GM19238 (cell line): ENCODE results near the gene AFF1.
"Not testable (repeated sequence)": the region's sequence is repeated elsewhere in the genome, so short reads cannot be mapped to it uniquely, and the experiment has no call there.

Source experiments
- DNase-seq: peaks from one replicate; pipeline ENCODE4 v3.0.0; 2011; ENCODE audit warnings: low spot score; ENCODE audit not compliant: insufficient read length

Gene AFF1

GRCh38 chr4:87079967-87080366 is 145.2 kb downstream of the AFF1 start:
- DNase-seq = no peak

DNA sequence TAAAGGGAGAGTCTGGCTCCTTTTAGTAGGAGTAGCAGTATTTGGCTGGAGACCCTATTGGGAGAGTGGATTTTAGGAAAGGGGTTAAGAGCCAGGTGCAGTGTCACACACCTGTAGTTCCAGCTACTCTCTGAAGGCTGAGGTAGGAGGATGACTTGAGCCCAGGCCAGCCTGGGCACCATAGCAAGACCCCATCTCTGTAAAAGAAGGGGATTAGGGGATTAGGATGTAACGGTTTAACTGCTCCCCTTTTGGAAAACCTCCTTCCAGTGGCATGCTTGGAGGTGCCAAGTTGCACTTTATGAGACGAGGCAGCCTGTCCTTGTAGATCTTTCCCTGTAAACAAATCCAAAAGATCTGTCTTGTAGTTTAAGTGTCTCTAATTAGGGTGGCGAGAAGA is 145.7 kb downstream of the AFF1 start:
- DNase-seq = no peak

- no peak for DNase-seq
Observed at GRCh38 chr4:87081826-87082225, 147.0 kb downstream of the AFF1 start.

DNA sequence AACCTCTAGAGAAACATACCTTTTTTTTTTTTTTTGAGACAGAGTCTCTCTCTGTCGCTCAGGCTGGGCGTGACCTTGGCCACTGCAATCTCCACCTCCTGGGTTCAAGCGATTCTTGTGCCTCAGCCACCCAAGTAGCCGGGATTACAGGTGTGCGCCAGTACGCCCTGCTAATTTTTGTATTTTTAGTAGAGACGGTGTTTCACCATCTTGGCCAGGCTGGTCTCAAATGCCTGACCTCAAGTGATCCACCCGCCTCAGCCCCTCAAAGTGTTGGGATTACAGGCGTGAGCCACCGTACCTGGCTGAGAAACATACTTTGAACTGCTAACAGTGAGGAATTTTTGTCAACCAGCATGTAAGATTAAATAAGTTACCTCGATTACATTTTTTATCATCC is 150.9 kb downstream of the AFF1 start:
- not testable (repeated sequence) for DNase-seq

GRCh38 chr4:87086143-87086805 is 151.5 kb downstream of the AFF1 start:
- no peak for DNase-seq

DNA sequence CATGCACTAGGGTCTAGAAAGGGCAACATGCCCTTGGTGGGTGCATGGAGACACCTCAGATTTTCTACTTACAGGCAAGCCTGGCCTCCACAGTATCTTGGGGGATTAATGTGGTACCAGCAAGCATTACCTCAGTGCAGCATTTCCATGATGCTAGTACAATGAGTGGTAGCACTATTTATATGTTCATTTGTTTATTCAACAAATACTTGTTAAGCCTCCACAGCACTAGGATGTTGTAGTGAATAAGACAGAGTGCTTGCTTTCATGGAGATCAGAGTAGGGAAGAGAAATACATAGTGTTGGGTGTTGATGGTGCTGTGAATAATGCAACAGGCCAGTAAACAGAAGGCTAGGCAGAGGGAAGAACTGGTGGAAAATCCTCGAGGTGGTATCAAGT is 152.2 kb downstream of the AFF1 start:
- no peak for DNase-seq

DNA sequence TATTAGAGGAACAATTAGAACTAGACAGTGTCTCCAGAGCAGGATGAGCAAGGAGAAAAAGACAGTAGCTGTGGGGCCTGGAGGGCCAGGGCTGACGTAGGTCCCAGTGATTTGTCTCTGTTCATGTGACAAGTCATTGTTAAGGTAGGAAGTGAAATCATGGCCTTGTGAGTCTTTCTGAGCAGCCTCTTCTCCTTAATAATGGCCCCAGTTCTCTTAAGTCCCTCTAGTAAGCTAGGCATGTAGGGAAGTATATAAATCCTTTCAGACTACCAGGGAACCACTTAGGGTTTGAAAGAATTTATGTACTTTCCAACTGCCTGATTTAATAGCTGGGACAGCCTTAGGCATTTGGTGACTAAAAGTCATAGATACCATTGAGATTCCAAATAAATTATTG is 152.6 kb downstream of the AFF1 start:
- DNase-seq = no peak

DNA sequence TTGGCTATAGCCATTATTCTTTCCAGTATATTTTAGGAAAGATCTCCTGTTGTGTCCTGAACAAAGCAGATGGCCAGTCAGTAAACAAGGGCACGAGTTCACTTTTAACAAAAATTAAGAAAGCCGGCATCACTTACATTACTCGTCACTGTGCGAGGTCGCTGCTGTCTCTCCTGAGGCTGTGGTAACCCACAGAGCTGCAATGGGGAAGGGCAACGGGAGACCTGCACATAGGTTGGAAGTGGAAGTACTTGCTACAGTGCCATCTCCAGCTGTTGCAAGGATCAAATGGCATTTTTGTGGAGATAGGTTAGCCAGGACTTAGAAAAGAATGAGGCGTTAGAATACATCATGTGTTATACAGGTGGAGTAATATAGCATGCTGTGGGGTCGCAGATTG is 153.4 kb downstream of the AFF1 start:
- no peak for DNase-seq

DNA sequence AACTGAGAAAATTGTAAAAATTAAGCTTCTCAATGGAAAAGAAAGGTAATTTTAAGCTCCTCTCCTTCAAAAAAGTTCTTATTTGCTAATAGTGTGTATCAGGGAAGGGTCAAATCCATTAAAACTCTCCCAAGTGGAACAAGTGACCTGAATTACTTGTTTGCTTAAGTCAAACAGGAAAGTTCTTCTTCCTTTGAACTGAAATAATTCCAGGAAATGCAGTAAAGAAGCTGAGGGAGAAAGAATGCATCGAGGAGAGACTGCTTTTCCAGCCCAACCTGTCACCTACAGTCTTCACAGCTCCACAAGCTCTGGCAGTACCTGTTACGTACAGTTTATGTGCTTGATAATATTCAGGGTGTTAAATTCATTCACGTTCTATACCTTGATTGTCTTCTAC is 154.6 kb downstream of the AFF1 start:
- no peak for DNase-seq

DNA sequence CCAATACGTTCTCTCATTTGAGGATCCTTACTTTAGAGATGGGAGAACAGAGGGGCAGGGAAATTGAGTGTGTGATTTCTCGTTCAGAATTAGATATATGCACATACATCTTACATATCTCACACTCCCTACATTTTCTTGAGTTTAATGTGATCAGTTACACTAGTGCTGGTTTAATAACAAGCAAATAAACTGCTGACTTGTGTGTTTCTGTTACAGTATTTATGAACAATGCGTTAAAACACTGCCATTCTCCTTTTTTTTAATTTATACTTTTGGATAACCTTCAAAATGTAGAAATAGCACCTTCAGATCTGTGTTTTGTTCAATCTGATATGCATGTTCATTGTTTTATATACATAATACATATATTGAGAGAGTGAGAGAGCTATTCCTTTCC is 155.5 kb downstream of the AFF1 start:
- DNase-seq = no peak

- DNase-seq = no peak
Observed at GRCh38 chr4:87092389-87093141, 157.8 kb downstream of the AFF1 start.

GRCh38 chr4:87093443-87094123 is 158.8 kb downstream of the AFF1 start:
- DNase-seq = peak; percentile 39

DNA sequence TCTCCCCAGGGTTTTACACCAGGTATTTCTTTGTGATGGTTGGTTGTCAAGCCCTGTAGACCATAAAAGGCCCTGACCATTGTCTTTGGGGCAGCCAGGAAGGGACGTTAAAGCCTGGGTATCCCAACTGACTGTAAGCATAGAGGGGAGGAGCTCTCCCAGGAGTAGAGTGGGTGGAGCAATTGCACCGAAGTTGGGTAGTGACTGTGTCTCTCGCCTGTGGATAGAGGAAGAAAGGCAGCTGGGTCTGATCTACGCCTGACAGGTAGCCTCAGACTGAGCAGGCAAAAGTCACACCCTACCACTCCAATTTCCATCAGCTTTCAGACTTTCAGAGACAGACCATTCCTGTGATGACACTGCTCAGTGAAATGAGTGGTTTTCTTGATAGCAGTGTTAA is 162.3 kb downstream of the AFF1 start:
- no peak for DNase-seq

DNA sequence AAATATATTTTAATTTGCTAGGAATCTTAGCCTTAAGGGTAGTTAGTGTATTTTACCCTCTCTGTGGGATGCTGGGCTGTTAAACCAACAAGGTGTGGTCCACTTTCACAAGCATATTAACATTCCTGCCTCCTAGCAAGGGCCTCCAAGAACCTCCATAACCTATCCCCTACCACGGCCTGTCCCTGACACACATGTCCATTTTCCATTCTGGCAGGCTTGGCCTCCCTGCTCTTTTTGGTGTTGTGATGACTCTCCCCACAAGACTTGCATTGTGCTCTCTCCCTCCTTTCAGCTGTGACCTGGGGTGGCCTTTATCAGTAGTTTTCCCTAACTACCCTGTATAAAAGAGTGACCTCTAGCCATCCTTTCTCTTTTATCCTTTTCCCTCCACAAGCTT is 165.4 kb downstream of the AFF1 start:
- DNase-seq = no peak

GRCh38 chr4:87101543-87102199 is 166.9 kb downstream of the AFF1 start:
- no peak for DNase-seq

DNA sequence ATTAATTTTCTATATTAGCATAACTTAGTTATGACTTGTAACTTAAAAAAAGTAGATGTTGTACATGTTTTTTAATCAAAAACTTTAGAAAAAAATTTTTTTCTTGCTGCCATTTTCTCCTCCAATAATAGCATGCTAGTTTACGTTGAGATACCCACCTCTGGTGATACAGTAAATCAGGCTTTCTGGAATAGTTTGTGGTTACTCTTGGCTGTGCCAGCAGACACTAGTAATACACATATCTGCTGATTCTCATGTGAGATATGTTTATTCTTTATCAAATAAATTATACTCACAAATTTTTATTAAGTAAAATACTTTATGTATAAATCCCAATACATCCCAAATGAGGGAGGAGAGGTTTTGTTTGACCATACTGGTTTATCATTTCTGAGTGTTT is 168.3 kb downstream of the AFF1 start:
- no peak for DNase-seq

GRCh38 chr4:87103691-87104187 is 168.9 kb downstream of the AFF1 start:
- DNase-seq = no peak

- no peak for DNase-seq
Observed at GRCh38 chr4:87105101-87105845, 170.5 kb downstream of the AFF1 start.

GRCh38 chr4:87108142-87108546 is 173.3 kb downstream of the AFF1 start:
- no peak for DNase-seq

DNA sequence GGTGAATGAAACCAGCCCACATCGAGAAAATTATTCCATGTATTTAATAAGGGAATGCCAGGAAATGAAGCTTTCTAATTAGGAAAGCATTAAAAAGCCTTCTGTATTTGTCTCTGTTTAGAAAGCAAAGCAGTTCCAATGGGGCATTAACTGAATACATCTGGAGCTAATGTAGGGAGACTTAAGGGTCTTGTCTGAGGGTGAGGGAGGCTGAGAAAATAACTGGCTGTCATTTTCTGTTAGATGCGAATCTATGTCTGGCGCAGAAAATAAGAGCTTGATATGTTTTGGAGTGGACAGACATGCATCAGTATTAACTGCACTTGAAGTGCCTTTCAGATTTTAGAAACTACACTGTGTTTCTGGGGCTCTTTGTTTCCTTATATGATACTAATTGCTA is 174.3 kb downstream of the AFF1 start:
- DNase-seq = no peak

GRCh38 chr4:87109945-87110344 is 175.1 kb downstream of the AFF1 start:
- no peak for DNase-seq
